C4-2B (cell line): ENCODE data around the gene FRMD1.

Source experiments
- H3K27ac ChIP-seq: fragments of 450-650 bp; 2 replicates; pipeline ENCODE4 v1.5.1; 2017
- CTCF ChIP-seq: fragments of 450-650 bp; conservative IDR thresholded peaks from 2 replicates; pipeline ENCODE4 v1.5.1; 2017; ENCODE audit warnings: mild to moderate bottlenecking
- ZFX ChIP-seq: fragments of 450-650 bp; IDR thresholded peaks from 2 replicates; pipeline ENCODE4 v1.6.1; 2017

FRMD1 gene

GRCh38 chr6:168015009-168015408, 64.0 kb downstream of the FRMD1 start:
- TF ChIP-seq CTCF = no peak
- TF ChIP-seq ZFX = no peak

GRCh38 chr6:168014428-168014827, 64.6 kb downstream of the FRMD1 start:
- TF ChIP-seq ZFX = no peak
- no peak for TF ChIP-seq CTCF
- no peak overlapping the region for H3K27ac ChIP-seq

More at GRCh38 chr6:168015009-168015408, 64.0 kb downstream of the FRMD1 start:
- no peak overlapping the region for H3K27ac ChIP-seq

- no peak for TF ChIP-seq CTCF
- no peak for TF ChIP-seq ZFX
These were observed 65.6 kb downstream of the FRMD1 start for GRCh38 chr6:168013250-168013915.

GRCh38 chr6:168012431-168013249, 66.4 kb downstream of the FRMD1 start:
- no peak for TF ChIP-seq ZFX
- no peak for TF ChIP-seq CTCF
- no peak overlapping the region for H3K27ac ChIP-seq

More at GRCh38 chr6:168013250-168013915, 65.6 kb downstream of the FRMD1 start:
- H3K27ac ChIP-seq = no peak overlapping the region

GRCh38 chr6:168011291-168011690, 67.7 kb downstream of the FRMD1 start:
- H3K27ac ChIP-seq = no peak overlapping the region
- no peak for TF ChIP-seq ZFX
- TF ChIP-seq CTCF = no peak

- no peak overlapping the region for H3K27ac ChIP-seq
- TF ChIP-seq CTCF (no peak), ZFX (no peak)
These were observed 69.7 kb downstream of the FRMD1 start for GRCh38 chr6:168009331-168009730.
